IgD-negative memory B cell (primary cell): Measurements from ENCODE around the gene MED12L. TPM values are rescaled to one million over a fixed set of nuclear protein-coding genes. Genes with fewer than 3 reads are reported as not detected.
A peak's percentile ranks its signal among the peaks of the same experiment; 100 is the strongest.

Experiments
- H3K27ac Mint-ChIP-seq, 3 donors: one replicate each; pipeline ENCODE4 v1.8.0; 2020 to 2022; ENCODE audit warnings: mild to moderate bottlenecking in 3 of 3, mixed read lengths in 3 of 3, moderate library complexity in 1 of 3
- H3K27me3 Mint-ChIP-seq: one replicate; pipeline ENCODE4 v1.8.0; 2021; ENCODE audit warnings: mixed read lengths
- H3K36me3 Mint-ChIP-seq: one replicate; pipeline ENCODE4 v1.8.0; 2020; ENCODE audit warnings: mild to moderate bottlenecking, mixed read lengths
- H3K4me1 Mint-ChIP-seq, 3 donors: one replicate each; pipeline ENCODE4 v1.8.0; 2020 to 2022; ENCODE audit warnings: mixed read lengths in 3 of 3, mild to moderate bottlenecking in 1 of 3
- H3K4me3 Mint-ChIP-seq, 4 donors: one replicate each; pipeline ENCODE4 v1.8.0; 2020 to 2022; ENCODE audit warnings: mild to moderate bottlenecking in 4 of 4, mixed read lengths in 4 of 4, moderate library complexity in 3 of 4
- H3K9me3 Mint-ChIP-seq, 3 donors: one replicate each; pipeline ENCODE4 v1.8.0; 2020 to 2021; ENCODE audit warnings: mixed read lengths in 3 of 3, mild to moderate bottlenecking in 1 of 3
- polyA plus RNA-seq: library from polyadenylated mRNA; unstranded; fragments of 300-500 nt; fragmentation: Illumina TruSeq; gene quantifications from one replicate; pipeline ENCODE4 v1.2.3, GENCODE V29; 2021

Gene MED12L
- polyA plus RNA-seq, 1 donor from 2014 or later: 0.05 TPM

DNA sequence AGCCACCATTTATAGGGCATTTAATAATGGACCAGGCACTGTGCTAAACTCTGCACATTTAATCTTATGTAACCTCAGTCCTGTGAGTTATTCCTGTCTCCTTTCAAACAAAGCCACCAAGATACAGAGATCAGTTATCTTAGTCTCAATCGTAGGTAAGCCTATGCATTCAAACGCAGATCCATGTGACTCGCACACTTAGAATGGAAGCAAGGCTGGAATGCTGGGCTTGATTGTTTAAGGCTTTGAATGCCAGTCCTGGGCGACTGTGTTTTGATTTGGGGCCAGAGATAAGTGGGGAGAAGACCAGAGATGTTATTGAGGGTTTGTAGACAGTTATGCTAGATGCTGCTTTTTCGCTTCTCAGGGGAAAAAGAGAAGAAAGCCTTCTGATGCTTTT, 22.2 kb downstream of the MED12L start:
- Mint-ChIP-seq H3K27ac (no peak overlapping the region), H3K27me3 (peaks cover 5% of the 10 kb centered on the region), H3K4me1 (no peaks in the 10 kb centered on the region), H3K36me3 (peaks cover 2% of the 10 kb centered on the region), H3K4me3 (no peak overlapping the region), H3K9me3 (no peaks in the 10 kb centered on the region)

DNA sequence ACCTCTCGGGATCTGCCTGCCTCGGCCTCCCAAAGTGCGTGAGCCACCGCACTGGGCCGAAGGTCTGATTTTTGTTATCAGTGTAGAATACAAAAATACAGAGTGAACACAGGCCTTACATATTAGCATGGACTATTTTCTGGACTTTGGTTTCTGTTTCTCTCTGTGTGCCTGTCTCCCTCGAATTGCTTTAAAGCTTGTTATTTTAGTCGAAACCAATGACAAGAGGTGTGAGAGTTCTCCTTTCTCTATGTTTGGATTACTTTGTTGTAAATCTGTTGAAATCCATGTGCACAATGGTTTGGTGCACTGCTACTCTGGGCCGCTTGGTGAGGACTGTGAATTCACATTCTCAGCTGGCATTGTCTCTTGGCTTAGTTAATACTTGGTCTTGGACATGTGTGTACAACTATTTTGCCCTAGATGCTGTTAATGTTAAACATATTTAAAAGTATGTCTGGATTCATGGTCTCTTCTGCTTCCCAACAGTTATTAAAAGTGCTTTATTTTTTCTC, 23.9 kb downstream of the MED12L start:
- no peaks in the 10 kb centered on the region for H3K9me3 Mint-ChIP-seq
- H3K27ac Mint-ChIP-seq: no peak overlapping the region

DNA sequence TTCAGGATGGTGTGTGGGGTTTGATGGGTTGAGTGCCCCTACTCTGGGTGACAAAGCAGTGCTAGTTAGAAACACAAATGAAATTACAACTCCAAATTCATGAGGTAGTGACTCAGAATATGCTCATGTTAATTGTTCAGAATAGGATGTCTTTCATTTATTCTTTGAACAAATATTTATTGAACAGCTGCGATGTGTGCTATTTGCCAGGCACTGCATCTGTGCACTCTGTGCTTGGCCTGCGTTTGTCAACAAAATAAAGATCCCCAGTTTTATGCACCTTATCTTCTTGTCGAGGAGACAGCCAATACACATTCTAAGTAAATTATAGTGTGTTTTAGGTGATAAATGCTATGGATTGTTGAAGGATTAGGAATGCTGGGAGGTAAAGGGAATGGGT, 27.3 kb downstream of the MED12L start:
- Mint-ChIP-seq H3K27ac (no peak overlapping the region), H3K36me3 (peaks cover 2% of the 10 kb centered on the region), H3K9me3 (no peaks in the 10 kb centered on the region), H3K27me3 (peaks cover 8% of the 10 kb centered on the region), H3K4me1 (no peaks in the 10 kb centered on the region), H3K4me3 (no peak overlapping the region)

More for the DNA sequence above, 23.9 kb downstream of the MED12L start:
- Mint-ChIP-seq H3K4me3 (no peak overlapping the region), H3K36me3 (peaks cover 2% of the 10 kb centered on the region), H3K27me3 (peaks cover 8% of the 10 kb centered on the region), H3K4me1 (no peaks in the 10 kb centered on the region)

DNA sequence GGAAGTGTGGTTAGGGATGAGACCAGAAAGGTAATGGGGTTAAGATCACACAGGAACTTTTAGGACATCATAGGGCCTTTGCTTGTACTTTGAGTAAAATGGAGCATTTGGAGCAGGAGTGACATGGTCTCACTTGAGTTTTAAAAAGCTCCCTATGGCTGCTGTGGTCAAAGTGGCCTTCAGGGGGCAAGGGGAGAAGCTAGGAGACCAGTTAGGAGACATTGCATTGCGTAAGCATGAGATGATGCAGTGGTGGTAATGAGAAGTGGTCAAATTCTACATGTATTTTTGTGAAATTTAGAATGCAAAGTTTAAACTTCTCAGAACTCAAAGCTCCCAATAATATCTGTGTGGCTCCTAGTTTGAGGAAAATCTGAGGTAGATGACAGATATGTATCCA, 27.9 kb downstream of the MED12L start:
- H3K4me3 Mint-ChIP-seq: no peak overlapping the region
- no peak overlapping the region for H3K27ac Mint-ChIP-seq
- peaks cover 6% of the 10 kb centered on the region for H3K27me3 Mint-ChIP-seq
- no peaks in the 10 kb centered on the region for H3K9me3 Mint-ChIP-seq
- no peaks in the 10 kb centered on the region for H3K4me1 Mint-ChIP-seq
- no peaks in the 10 kb centered on the region for H3K36me3 Mint-ChIP-seq

DNA sequence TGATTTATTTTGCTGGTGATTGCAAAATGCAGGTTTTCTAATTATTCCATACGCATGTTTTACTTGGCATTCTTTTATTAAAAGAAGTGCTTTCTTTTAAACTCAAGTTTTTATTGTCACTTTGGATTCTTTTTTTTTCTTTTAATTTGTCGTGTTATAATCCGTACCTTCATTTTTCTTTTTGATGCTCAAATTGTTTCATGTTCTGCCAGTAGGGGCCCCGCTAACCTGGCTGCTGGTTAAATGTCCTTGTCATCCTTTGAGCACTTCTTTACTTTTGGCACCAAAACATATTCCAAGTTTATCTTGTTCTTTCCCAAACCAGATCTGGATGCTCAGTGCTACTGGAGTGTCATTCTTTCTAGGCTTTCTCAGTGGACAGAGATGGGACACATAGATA, 31.6 kb downstream of the MED12L start:
- H3K27me3 Mint-ChIP-seq: peaks cover 3% of the 10 kb centered on the region
- no peak overlapping the region for H3K4me3 Mint-ChIP-seq
- no peaks in the 10 kb centered on the region for H3K36me3 Mint-ChIP-seq
- H3K27ac Mint-ChIP-seq: no peak overlapping the region
- H3K4me1 Mint-ChIP-seq: no peaks in the 10 kb centered on the region
- no peaks in the 10 kb centered on the region for H3K9me3 Mint-ChIP-seq

DNA sequence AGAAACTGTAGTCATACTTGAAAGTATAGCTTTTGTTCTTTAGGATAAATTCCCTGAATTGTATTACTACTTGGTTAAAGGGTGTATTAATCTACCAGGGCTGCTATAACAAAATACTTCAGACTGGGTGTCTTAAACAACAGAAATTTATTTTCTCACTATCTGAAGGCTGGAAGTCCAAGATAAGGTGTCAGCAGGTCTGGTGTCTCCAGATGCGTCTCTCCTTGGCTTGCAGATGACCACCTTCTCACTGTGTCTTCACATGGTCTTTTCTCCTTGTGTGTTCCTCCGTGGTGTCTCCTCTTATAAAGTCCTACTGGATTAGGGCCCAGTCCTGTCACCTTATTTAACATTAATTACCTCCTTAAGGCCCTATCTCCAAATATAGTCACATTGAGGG, 33.7 kb downstream of the MED12L start:
- H3K27ac Mint-ChIP-seq: no peak overlapping the region
- no peaks in the 10 kb centered on the region for H3K4me1 Mint-ChIP-seq
- H3K4me3 Mint-ChIP-seq: no peak overlapping the region
- H3K36me3 Mint-ChIP-seq: no peaks in the 10 kb centered on the region
- no peaks in the 10 kb centered on the region for H3K9me3 Mint-ChIP-seq
- H3K27me3 Mint-ChIP-seq: no peaks in the 10 kb centered on the region

DNA sequence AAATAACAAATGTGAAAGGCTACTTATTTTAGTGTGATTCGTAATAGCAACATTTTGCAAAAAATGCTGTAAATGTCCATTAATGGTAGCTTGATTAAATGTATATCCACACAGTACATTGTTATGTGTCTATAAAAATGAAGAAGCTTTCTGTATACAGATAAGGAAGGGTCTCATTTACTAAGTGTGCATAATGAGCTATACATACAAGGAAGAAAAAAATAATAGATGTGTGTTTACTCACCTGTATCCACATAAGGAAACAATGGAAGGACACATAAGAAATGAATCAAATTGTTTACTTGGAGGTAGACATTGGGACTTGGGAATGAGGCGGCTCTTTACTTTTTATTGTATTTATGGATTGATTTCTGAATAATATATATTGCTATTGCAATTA, 34.9 kb downstream of the MED12L start:
- H3K27ac Mint-ChIP-seq: no peak overlapping the region
- no peaks in the 10 kb centered on the region for H3K4me1 Mint-ChIP-seq
- no peaks in the 10 kb centered on the region for H3K36me3 Mint-ChIP-seq
- H3K27me3 Mint-ChIP-seq: no peaks in the 10 kb centered on the region
- no peak overlapping the region for H3K4me3 Mint-ChIP-seq
- H3K9me3 Mint-ChIP-seq: no peaks in the 10 kb centered on the region

DNA sequence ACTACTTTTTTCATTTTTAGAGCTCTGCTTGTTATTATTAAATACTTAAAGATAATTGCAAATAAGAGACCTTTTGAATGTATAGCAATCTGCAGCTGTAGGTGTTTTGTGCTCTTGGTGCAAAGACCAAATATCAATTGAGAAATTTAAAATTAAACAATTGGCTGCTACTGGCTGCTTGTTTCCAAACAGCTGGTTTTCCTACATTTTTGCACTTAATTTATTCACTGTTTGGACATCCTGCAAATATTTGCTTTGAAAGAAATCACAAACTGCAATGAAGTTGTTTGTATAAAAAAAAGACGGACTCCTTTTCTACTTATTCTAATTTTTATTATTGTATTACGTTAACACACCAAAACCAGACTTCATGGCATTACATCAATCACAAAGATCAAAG, 35.6 kb downstream of the MED12L start:
- Mint-ChIP-seq H3K27me3 (no peaks in the 10 kb centered on the region), H3K36me3 (no peaks in the 10 kb centered on the region), H3K27ac (no peak overlapping the region), H3K4me1 (no peaks in the 10 kb centered on the region), H3K4me3 (no peak overlapping the region), H3K9me3 (no peaks in the 10 kb centered on the region)

DNA sequence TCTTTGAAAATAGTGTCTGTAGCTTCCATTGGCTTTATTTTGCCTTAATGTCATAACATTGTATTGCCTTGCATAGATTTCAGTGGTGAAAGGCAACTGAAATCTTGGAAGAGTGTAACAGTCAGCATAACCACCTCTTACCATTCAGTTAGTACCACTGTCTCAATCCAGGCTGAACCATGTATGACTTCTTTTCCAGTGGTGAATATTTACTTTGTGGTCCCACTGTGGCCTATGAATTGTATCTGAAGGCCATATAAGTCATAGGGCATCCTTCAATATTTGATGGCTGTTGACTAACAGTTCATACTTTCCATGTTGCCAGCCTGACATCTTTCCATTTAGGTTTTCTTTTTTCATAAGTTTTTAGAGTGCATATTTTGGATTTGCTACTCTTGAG, 38.4 kb downstream of the MED12L start:
- Mint-ChIP-seq H3K4me1 (no peaks in the 10 kb centered on the region), H3K36me3 (no peaks in the 10 kb centered on the region), H3K27ac (no peak overlapping the region), H3K27me3 (no peaks in the 10 kb centered on the region), H3K9me3 (no peaks in the 10 kb centered on the region), H3K4me3 (no peak overlapping the region)

DNA sequence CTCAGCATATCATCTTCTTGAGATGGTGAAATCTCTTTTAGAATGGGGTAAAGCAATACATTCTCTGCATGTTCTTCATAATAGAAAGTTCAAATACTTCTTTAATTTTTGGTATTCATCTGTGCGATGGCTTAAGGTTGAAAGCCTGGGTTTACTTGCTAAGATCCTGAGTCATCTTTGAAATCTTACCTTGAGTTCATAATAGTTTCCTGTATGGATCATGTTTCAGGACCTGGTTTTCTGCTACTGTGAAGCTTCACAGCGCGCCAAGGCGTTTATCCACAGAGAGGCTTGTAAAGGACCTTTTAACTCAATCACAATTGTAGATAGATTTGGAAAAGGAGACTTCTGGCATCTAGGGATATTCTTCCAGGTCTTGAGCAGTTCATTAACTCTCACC, 39.0 kb downstream of the MED12L start:
- H3K36me3 Mint-ChIP-seq: no peaks in the 10 kb centered on the region
- no peak overlapping the region for H3K27ac Mint-ChIP-seq
- H3K4me3 Mint-ChIP-seq: no peak overlapping the region
- no peaks in the 10 kb centered on the region for H3K9me3 Mint-ChIP-seq
- no peaks in the 10 kb centered on the region for H3K27me3 Mint-ChIP-seq
- H3K4me1 Mint-ChIP-seq: no peaks in the 10 kb centered on the region

DNA sequence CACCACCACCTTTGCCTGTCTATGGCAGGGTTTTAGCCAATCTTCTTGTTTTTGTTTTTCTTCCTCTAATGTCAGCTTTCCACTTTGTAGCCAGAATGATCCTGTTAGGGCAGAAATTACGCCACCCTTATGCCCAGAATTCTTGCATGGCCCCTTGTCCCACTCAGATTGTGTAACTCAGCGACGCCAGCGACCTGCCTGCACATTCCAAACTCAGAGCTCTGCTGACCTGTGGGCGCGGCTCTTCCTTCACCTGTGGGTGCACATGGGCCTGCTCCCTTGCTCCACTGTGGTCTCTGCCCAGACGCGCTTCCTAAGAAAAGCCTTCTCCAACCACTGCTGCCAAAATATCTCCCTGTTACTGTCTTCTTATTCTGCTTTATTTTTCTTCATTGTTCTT, 45.0 kb downstream of the MED12L start:
- H3K4me1 Mint-ChIP-seq: peaks cover 0 to 5% (median 0%) of the 10 kb centered on the region in 3 donors
- H3K4me3 Mint-ChIP-seq: no peak overlapping the region
- no peak overlapping the region for H3K27ac Mint-ChIP-seq
- peaks cover 8% of the 10 kb centered on the region for H3K27me3 Mint-ChIP-seq
- no peaks in the 10 kb centered on the region for H3K9me3 Mint-ChIP-seq
- H3K36me3 Mint-ChIP-seq: no peaks in the 10 kb centered on the region

DNA sequence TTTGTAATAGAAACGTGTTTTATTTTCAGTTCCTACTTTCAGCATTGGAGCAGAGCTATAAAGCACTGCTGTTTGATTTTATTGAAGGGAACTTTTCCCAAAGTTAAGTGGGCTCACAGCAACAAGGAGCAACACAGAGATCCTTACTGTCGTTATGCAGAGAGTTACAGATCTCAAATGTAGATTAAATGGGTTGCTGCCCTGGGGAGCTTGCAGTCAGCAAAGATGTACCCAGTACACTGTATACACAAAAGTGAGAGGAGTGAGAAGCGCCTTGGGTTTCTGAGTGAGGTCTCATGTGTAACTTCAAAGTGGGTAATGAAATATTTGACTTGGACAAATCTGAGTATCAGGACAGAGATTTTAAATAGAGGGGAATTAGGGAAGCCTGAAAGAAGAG, 47.7 kb downstream of the MED12L start:
- peaks cover 0 to 3% (median 0%) of the 10 kb centered on the region in 3 donors for H3K9me3 Mint-ChIP-seq
- H3K4me1 Mint-ChIP-seq: peaks cover 0 to 5% (median 0%) of the 10 kb centered on the region in 3 donors
- H3K27ac Mint-ChIP-seq: no peak overlapping the region
- no peak overlapping the region for H3K4me3 Mint-ChIP-seq
- H3K36me3 Mint-ChIP-seq: no peaks in the 10 kb centered on the region
- peaks cover 10% of the 10 kb centered on the region for H3K27me3 Mint-ChIP-seq

DNA sequence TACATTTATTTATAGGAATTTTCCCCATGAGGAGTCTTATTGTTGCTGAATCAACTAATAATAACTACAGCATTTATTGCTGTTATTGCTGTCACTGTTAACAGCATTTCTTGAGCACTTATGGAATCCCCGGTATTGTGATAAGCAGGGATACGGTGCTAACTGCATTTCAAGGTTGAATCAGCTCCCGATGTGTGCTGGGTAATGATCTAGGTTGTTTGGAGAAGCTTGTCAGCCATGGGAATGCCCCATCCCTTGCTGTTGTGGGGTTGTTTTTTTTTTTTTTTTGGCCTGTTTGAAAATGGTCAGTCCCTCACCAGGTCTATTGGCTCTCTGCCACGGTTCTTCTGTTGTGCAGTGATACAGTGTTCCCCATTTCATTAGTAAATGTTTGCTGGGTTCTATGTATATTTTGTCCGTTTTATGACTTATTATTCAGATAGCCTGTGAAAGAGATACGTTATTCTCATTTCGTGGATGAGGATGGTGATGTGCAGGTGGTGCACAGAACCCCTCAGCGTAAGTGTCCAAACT, 48.5 kb downstream of the MED12L start:
- H3K27ac Mint-ChIP-seq: no peak overlapping the region
- no peaks in the 10 kb centered on the region for H3K36me3 Mint-ChIP-seq
- H3K4me3 Mint-ChIP-seq: no peak overlapping the region
- H3K27me3 Mint-ChIP-seq: peaks cover 10% of the 10 kb centered on the region
- H3K4me1 Mint-ChIP-seq: peaks cover 0 to 5% (median 0%) of the 10 kb centered on the region in 3 donors
- peaks cover 0 to 3% (median 0%) of the 10 kb centered on the region in 3 donors for H3K9me3 Mint-ChIP-seq

DNA sequence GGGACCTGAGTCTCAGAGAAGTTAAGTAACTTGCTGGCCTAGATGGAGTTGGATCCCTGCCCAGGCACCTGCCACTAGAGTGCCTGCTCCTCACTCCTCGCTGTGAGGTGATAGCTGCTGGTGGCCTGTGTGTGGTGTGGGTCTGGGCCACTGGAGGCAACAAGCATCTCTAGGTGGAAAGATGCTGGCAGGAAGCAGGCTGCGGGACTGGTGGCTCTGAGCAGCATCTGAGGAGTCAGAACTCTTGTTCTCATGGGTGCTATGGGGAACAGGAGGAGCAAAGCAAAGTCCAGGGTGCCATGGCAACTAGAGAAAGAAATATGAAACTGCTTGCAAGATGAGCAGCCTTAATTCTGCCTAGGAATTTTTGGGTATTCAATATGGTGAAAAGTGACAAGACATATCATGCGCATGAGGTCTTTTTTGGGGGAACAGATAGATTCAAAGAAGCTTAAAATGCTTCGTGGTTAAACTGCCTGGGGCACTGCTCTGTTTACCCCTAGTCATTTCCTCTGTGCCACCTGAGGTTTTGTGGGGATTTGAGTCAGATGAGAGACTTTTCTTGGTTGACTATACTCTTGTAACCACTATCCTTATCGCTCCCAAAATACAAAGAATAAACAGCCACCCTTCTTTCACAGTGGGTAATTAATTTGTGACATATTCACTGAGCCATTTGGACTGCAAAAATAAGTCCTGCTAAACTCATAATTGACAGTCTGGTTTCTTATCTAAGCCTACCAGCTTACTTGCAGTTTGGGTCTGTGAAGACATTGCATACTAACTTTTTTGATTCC, 50.3 kb downstream of the MED12L start:
- Mint-ChIP-seq H3K4me3 (no peak overlapping the region), H3K36me3 (no peaks in the 10 kb centered on the region), H3K27me3 (peaks cover 10% of the 10 kb centered on the region), H3K9me3 (peaks cover 0 to 3% (median 0%) of the 10 kb centered on the region in 3 donors), H3K4me1 (peaks cover 0 to 5% (median 0%) of the 10 kb centered on the region in 3 donors), H3K27ac (peak overlapping the region in 1 of 3 donors; percentile 55)

DNA sequence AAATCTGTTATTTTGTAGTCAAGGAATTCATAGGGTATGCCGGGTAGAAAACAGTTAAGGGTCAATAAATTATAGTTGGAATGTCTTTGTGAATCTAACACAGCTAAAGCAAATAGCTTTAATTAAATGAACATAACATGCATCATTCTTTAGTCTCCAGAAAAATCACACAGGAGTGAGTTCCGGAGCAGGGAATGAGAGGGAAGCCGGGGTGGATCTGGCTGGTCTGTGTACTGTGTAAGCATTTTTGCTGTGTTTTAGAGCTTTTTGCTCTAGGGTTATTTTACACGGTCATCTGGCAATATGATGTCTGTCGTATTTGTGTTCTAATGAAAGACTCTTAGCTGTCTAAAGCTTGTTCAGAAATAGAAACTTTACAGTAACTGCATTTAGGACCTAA, 57.5 kb downstream of the MED12L start:
- Mint-ChIP-seq H3K36me3 (no peaks in the 10 kb centered on the region), H3K4me3 (no peak overlapping the region), H3K4me1 (peaks cover 3 to 9% (median 7%) of the 10 kb centered on the region in 3 donors), H3K27me3 (peaks cover 7% of the 10 kb centered on the region), H3K27ac (no peak overlapping the region), H3K9me3 (peaks cover 0 to 2% (median 0%) of the 10 kb centered on the region in 3 donors)

DNA sequence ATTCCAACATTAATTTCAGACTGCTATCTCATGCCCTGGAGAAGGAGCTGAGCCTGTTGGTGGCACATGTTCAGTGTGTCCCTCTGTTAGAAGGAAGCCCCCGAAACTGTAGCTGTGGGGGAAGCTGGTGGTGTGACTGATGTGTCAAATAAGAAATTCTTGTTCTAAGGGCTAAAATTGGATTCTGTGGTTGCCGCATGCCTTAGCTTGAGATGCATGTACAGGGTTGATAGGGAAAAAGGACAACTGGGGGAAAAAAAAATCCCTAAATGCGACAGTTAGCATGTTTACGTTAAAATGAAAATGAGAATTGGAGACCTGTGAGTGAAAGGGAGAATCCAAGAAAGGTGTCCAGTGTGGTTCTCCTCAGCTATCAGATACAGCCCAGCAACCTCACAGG, 58.6 kb downstream of the MED12L start:
- H3K9me3 Mint-ChIP-seq: peaks cover 0 to 2% (median 0%) of the 10 kb centered on the region in 3 donors

More for the DNA sequence above, 58.6 kb downstream of the MED12L start:
- Mint-ChIP-seq H3K36me3 (peaks cover 2% of the 10 kb centered on the region), H3K27ac (no peak overlapping the region), H3K27me3 (peaks cover 7% of the 10 kb centered on the region), H3K4me1 (peaks cover 3 to 9% (median 7%) of the 10 kb centered on the region in 3 donors), H3K4me3 (no peak overlapping the region)
